Suppressor macrophage treated with lipopolysaccharide for 1 hour (primary cell): ENCODE data around the gene SPIN1.
"Not testable (repeated sequence)": the region's sequence is repeated elsewhere in the genome, so short reads cannot be mapped to it uniquely, and the experiment has no call there.

ENCODE experiments used
- DNase-seq, 3 donors: peaks; one replicate each; pipeline ENCODE4 v3.0.0-alpha.2; 2020 to 2022

SPIN1 gene

DNA sequence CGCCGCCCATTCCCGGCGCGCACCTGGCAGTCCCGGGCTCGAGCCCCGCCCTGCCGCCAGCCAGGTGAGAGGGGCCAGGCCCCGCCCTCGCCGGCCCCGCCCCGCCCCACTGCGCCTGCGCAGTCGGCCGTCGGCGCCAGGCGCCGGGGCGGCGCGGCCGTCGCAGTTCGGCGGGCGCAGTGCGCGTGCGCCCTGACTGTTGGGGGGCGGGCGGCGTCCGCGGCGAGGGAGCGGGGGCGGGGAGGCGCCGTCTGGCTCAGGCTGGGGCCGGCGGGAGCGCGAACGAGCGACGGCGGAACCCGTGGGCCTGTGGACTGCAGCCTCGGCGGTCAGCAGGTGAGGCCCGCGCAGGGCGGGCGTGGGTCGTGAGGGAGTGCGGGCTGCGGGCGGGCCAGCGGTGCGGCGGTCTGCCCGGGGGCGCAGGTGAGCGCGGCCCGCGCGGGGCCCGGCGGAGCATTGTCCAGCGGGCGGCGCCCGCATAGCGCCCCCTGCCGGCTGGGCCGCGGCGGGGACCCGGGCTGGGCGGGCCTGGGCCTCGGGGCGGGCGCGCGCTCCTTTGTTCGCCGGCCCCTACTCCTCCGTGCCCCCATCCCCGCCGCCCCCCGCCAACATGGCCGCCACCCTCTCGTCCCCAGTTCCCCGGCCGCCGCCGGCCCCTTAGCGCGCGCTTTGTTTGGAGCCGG, at the start of gene SPIN1:
TSS of gene SPIN1 (plus strand) at position 242 of the 683 bp plus-strand sequence. CDS start 38,096 bp downstream, outside the sequence.
- peak; percentile 89 to 98 (median 97) for DNase-seq

DNA sequence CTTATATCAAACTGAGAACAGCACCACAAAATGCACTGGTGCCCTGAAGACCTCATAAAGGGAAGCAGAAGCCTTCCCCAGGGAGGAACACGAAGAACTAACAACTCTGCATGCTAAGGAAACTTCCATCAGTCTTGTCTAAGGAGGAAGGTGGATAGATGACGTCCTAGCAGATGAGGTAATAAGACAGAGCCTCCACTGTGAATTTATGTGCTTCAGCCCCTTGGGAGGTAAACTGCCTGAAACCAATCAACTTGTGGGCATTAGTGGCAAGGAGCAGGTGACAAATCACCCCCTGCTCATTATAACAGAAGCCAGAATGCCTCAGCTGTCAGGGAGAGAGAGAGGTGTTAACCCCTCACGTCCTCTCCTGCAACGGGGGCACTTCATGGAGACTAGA, 48.9 kb upstream of the SPIN1 start:
- DNase-seq = peak; percentile 50 to 58 (median 56)

DNA sequence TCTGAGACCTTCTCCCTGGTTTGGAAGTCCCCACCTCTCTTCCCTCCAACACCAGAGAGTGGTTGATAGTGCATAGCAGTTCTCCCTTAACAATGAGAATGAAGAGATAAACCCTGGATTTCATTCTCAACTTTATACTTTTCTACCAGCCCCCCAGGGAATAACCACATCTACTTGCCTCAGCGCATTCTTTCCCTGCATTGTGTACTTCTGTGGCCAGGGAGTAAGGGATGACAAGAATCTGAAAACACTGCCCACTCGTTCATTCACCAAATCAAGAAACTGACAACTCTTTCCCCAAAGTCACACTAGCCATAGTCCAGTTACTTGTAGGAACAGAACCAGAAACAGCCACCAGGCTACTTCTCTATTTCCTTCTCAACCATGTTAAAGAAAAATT, 46.0 kb upstream of the SPIN1 start:
- DNase-seq = no peak

DNA sequence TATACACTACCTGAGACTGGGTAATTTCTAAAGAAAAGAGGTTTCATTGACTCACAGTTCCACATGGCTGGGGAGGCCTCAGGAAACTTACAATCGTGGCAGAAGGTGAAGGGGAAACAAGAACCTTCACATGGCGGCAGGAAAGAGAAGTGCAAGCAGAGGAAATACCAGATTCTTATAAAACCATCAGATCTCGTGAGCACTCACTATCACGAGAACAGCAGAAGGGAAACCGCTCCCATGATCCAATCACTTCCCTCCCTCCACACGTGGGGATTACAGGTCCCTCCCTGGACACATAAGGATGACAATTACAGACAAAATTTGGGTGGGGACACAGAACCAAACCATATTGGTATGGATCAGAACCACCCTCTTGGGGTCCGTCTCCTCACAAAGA, 44.2 kb upstream of the SPIN1 start:
- peak; percentile 25 to 40 (median 33) for DNase-seq

DNA sequence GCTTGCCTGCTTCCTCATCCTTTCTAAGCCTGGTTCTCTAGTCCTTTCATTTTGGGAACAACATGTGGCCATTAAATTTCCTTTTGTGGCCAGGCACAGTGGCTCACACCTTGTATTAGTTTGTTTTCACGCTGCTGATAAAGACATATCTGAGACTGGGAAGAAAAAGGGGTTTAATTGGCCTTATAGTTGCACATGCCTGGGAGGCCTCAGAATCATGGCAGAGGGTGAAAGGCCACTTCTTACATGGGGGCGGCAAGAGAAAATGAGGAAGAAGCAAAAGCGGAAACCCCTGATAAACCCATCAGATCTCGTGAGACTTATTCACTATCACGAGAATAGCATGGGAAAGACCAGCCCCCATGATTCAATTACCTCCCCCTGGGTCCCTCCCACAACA, 37.9 kb upstream of the SPIN1 start:
- peak; percentile 30 to 40 (median 38) for DNase-seq

DNA sequence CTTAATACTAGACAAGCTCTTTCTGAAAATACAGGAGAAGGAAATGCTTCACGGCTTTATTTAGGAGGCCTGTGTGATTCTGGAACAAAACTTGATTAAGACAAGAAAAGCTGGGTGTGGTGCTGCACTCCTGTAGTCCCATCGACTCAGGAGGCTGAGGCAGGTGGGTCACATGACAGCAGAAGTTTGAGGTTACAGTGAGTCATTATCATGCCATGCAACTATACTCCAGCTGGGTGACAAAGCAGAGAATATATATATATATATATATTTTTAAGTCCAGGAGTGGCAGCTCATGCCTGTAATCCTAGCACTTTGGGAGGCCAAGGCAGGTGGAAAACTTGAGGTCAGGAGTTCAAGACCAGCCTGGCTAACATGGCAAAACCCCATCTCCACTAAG, 33.1 kb upstream of the SPIN1 start:
- no peak for DNase-seq

DNA sequence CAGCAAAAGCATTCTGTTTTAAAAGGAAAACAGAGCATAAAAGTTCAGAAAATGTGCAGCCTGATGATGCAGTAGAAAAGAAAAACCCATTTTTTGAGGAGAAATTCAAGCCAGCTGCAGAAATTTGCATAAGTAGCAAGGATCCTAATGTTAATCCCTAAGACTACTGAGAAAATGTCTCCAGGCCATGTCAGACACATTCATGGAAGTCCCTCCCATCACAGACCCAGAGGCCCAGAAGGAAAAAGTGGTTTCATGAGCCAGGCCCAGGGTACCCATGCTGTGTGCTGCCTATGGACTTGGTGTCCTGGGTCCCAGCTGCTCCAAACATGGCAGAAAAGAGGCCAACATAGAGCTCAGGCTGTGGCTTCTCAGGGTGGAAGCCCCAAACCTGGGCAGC, 31.0 kb upstream of the SPIN1 start:
- not testable (repeated sequence) for DNase-seq

DNA sequence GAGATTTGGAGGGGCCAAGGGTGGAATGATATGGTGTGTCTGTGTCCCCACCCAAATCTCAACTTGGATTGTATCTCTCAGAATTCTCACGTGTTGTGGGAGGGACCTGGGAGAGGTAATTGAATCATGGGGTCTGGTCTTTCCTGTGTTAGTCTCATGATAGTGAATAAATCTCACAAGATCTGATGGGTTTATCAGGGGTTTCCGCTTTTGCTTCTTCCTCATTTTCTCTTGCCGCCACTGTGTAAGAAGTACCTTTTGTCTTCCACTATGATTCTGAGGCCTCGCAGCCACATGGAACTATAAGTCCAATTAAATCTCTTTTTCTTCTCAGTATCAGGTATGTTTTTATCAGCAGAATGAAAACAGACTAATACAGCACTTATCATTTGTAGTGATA, 29.5 kb upstream of the SPIN1 start:
- DNase-seq = peak; percentile 27 to 45 (median 32)

DNA sequence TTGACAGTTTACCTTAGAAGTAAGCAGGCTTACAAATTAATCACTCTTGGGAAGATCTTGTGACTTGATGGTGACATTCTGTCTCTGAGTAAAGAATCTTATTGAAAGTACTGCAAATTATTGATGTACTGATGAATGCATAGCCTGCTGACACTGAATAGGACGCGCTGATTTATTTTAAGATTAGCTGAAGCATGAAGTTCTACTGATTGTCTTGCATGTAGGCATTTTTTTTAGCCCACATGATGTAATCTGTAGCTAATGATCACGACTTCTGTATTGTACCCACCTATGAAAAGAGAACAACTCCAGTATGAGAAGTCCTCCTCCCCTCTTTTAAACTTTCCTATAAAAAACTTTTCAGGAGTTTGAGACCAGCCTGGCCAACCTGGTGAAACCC, 28.3 kb upstream of the SPIN1 start:
- no peak for DNase-seq

DNA sequence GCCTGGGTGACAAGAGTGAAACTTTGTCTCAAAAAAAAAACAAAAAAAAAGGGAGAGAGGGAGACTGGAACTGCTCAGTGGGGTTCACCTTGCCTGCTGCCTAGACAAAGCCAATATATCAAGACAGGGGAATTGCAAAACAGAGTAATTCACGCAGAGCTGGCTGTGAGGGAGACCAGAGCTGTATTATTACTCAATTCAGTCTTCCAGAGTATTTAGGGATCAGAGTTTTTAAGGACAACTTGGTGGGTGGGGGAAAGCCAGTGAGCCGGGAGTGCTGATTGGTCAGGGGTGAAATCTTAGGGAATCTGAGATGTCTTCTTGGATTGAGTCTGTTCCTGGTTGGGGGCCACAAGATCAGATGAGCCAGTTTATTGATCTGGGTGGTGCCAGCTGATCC, 25.6 kb upstream of the SPIN1 start:
- DNase-seq = peak in 1 of 3 donors; percentile 28

DNA sequence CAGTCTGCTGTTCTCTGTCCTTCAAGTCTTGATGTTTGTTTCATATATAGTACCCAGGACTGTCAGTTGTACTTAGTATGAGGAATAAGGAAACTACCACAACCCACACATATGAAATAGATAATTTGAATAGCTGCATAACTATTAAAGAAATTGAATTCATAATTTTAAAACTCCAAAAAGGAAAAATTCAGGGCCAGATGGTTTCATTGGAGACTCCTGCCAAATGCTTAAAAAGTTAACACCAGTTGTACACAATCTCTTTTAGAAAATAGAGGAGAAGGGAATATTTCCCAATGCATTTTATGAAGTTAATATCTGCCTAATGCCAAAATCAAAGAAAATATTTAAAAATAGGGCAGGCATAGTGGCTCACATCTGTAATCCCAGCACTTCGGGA, 24.6 kb upstream of the SPIN1 start:
- DNase-seq = no peak

DNA sequence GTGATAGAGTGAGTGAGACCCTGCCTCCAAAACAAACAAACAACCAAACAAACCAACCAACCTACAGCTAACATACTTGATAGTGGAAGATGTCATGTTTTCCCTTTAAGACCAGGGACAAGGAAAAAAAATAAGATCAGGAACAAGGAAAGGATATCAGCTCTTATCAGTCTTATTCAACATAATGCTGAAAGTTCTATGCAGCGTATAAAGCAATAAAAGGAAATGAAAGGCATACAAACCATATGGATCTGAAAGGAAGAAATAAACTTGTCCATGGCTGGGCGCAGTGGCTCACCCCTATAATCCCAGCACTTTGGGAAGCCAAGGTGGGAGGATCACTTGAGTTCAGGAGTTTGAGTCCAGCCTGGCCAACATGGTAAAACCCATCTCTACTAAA, 23.5 kb upstream of the SPIN1 start:
- no peak for DNase-seq

DNA sequence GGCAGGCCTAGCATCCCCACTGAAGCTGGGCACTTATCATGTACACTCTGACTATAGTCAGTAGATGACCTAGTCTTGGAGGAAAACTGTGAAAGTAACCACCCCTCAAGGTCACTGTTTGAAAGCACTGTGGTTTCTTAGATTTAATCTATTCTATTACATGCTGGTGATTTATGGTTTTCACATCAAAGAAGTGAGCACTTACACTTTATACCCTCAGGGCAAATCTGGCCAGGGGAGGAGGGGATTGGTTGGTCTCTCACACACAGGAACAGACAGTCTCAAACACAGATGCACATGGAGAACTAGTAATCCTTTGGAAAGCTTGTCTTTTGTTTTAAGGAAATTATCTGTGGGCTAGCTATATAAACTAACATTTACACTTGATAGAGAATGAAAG, 17.9 kb upstream of the SPIN1 start:
- no peak for DNase-seq

DNA sequence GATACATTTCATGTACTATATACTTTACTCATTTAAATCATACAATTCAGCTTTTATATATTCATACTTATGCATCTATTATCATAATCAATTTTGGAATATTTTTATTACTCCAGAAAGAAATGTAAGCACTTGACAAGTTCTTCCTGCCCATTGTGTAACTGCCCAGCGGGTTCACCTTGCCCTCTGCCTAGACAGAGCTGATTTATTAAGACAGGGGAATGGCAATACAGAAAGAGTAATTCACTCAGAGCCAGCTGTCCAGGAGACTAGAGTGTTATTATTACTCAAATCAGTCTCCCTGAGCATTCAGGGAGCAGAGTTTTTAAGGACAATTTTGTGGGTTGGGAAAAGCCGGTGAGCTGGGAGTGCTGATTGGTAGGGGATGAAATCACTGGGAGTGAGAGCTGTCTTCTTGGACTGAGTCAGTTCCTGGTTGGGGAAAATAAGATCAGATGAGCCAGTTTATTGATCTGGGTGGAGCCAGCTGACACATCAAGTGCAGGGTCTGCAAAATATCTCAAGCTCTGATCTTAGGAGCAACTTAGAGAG, 16.1 kb upstream of the SPIN1 start:
- DNase-seq = peak in 1 of 3 donors; percentile 20

DNA sequence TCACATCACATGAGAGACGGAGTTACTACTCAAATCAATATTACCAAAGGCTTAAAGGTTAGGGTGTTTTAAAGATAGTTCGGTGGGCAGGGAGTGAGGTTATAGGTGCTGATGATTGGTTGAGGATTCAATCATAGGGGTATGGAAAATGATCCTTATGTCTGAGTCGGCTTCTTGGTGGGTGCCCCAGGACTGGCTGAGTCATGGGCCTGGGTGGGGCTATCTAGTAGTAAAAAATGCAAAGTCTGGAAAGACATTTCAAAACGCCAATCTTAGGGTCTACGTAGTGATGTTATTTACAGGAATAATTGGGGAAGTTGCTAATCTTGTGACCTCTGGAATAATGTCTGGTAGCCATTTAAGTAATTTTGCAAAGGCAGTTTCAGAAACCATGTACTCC, 15.2 kb upstream of the SPIN1 start:
- peak; percentile 66 to 80 (median 67) for DNase-seq

DNA sequence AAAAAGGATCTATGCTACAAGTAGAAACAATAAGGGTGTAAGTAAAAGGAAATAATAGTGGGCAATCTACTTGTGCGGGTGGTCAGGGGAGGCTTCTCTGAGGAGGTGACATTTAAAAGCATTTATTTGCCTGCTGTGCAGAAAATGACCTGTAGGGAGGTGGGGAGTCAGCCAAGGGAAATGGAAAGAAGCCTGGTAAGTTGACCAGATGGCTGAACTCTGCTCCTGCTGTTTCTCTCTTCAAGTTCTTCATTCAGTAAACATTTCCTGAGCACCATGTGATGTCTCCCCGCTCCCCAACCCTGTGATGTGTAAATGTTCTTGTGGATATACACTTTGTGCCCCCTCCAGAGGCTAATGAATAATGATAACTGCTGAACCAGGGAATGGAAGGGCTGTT, 9.9 kb upstream of the SPIN1 start:
- DNase-seq = no peak

DNA sequence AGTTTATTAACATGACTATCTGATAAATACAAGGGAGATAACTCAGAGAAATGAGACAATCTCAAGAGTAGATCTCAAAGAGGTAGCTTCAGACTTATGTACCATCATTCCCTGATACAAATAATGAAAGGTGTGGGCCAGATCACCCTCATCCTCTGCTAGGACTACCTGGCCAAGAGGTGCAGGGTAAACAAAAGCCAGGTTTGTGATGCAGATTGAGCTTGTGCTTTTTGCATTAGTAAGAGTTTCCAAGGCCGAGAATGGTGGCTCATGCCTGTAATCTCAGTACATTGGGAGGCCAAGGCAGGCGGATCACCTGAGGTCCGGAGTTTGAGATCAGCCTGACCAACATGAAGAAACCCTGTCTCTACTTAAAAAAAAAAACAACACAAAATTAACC, 8.9 kb upstream of the SPIN1 start:
- DNase-seq = no peak

DNA sequence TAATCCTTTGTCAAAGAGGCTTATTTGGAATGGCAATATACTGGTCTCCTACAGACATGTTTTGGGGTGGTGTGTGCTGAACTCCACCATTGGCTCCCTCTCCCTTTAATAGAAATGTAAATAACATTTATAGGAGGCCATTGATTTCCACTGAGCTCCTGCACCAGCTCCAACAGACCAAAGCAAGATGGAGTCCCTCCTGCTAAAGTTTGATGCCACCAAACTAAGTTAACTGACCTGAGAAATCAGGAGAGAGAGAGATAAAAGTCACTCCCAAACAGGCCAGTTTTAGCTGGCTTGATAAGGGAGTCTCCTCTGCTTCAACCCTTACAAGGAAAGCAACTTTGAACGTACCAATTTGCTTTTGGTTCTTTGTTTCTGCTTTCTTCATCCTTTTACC, 8.1 kb upstream of the SPIN1 start:
- DNase-seq = no peak

DNA sequence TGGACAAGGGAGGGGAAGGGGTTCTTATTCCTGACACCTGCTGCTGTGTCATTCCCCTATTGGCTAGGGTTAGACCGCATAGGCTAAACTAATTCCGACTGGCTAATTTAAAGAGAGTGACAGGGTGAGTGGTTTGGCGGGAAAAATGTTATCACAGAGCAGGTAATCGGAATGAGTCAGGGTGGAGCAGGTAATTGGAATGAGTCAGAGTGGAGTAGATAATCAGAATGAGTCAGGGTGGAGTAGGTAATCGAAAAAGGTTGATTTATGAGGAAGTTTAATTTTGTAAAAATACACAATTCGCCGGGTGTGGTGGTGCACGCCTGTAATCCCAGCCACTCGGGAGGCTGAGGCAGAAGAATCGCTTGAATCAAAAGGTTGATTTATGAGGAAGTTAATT, 6.9 kb upstream of the SPIN1 start:
- DNase-seq = not testable (repeated sequence)

DNA sequence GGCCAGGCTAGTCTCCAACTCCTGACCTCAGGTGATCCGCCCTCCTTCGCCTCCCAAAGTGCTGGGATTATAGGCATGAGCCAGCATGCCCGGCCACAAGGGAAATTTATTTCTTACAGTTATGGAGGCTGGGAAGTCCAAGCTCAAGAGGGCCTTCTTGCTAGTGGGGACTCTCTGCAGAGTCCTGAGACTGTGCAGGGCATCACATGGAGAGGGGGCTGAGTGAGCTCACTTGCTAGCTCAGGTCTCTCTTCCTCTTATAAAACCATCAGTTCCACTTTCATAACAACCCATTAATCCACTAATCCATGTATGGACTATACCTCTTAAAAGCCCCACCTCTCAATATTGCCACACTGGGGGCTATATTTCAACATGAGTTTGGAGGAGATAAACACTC, 5.1 kb upstream of the SPIN1 start:
- peak; percentile 33 to 59 (median 55) for DNase-seq

DNA sequence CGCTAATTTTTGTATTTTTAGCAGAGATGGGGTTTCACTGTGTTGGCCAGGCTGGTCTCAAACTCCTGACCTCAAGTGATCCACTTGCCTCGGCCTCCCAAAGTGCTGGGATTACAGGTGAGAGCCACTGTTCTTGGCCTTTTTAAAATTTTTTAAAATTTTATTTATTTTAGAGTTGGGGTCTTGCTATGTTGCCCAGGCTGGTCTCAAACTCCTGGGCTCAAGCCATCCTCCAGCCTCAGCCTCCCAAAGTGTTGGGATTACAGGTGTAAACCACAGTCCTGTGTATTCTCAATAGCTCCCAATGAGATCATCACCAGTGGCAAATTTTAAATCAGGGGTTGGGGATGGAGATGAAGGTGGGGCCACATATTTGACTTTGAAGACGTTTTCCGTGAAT, 2.1 kb upstream of the SPIN1 start:
- DNase-seq = not testable (repeated sequence)

DNA sequence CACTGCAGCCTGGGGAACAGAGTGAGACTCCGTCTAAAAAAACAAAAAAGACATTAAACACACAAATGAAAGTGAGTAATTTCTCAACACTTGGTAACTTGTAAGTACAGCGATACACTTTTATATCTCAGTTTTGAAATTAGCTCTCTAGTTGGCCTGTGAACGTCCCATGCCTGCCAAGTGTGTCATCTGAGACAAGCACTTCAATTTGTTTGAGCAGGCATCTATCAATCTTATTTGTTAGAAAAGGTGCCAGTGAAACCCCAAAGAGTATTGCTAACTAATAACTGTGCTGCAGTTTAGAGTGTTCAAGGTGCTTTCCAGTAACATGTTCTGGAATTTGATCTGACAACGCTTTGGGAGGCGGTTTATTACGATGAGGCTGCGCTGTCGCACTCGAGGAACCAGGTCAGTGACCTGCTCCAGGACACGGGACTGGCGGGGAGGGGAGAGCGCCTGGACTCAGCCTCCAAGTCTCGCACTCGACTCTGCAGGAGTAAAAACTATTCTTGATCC, 1.1 kb upstream of the SPIN1 start:
- DNase-seq = no peak

DNA sequence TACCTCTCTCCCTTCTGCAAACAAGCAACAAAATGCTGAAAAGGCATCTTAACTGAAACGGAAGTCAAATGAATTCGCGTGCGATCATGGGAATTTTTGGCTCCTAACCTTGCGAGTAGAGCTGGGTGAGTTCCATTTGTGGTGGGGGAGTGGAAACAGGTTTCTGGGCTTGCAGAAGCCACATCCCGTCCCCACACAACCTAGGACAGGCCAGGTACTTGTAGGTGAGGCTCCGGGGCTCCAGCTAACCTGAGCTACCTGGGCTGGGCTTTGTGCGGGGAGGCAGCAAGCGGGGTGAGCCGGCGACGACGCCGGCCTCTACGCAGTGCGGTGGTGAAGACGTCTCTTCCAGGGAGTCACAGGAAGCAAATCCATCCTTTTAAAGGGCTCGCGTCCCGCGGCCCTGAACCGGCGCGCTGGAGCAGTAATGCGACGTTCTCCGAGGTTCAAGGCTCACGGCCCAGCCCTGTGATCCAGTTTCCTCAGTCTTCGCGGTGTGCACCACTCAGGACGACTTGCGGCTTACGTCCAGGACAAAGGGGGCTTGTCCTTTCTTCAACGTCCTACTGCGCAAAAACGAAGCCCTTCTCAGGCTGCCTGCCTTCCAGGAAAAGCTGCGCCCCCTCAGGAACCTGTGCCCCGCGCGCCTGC, 567 bp upstream of the SPIN1 start:
- peak; percentile 64 to 73 (median 72) for DNase-seq
